SK-N-SH treated with all-trans-retinoic acid at 6 μM for 48 hours (cell line): ENCODE data around the gene STX11.

Experiments
- ATAC-seq: fragments of 200-7000 bp; cut with Tn5 transposase; 3 replicates; pipeline ENCODE4 v1.9.1; 2020; ENCODE audit warnings: mild to moderate bottlenecking, moderate library complexity
- ARNTL ChIP-seq: fragments of 450-650 bp; formaldehyde crosslinking; IDR thresholded peaks from 2 replicates; pipeline ENCODE4 v1.5.0; 2020; ENCODE audit warnings: low read depth, mild to moderate bottlenecking, moderate library complexity, borderline replicate concordance
- BACH2 ChIP-seq: fragments of 250-450 bp; sonication (Bioruptor Pico); IDR thresholded peaks from 2 replicates; pipeline ENCODE4 v1.9.0; 2021; ENCODE audit warnings: mild to moderate bottlenecking, borderline replicate concordance
- CREB5 ChIP-seq: fragments of 250-450 bp; sonication (Bioruptor Pico); IDR thresholded peaks from 2 replicates; pipeline ENCODE4 v1.5.1; 2020; ENCODE audit warnings: low read depth, mild to moderate bottlenecking, moderate library complexity
- GLIS3 ChIP-seq: fragments of 250-450 bp; sonication (Bioruptor Pico); IDR thresholded peaks from 2 replicates; pipeline ENCODE4 v1.5.0; 2020; ENCODE audit warnings: mild to moderate bottlenecking, moderate library complexity
- ISL1 ChIP-seq: fragments of 250-450 bp; sonication (Bioruptor Pico); IDR thresholded peaks from 2 replicates; pipeline ENCODE4 v2.1.2; 2022; ENCODE audit warnings: mild to moderate bottlenecking, moderate library complexity
- OSR1 ChIP-seq: fragments of 250-450 bp; sonication (Bioruptor Pico); IDR thresholded peaks from 2 replicates; pipeline ENCODE4 v1.8.0; 2022; ENCODE audit warnings: moderate library complexity, mild to moderate bottlenecking, inconsistent platforms
- PPARA ChIP-seq: fragments of 250-450 bp; sonication (Bioruptor Pico); IDR thresholded peaks from 2 replicates; pipeline ENCODE4 v1.5.0; 2020; ENCODE audit warnings: mild to moderate bottlenecking, borderline replicate concordance
- RARB ChIP-seq: fragments of 250-450 bp; sonication (Bioruptor Pico); IDR thresholded peaks from 2 replicates; pipeline ENCODE4 v1.8.0; 2021; ENCODE audit warnings: mild to moderate bottlenecking, moderate library complexity
- SNAI2 ChIP-seq: fragments of 250-450 bp; sonication (Bioruptor Pico); IDR thresholded peaks from 2 replicates; pipeline ENCODE4 v1.5.0; 2020; ENCODE audit warnings: mild to moderate bottlenecking, moderate library complexity
- TCF4 ChIP-seq: fragments of 250-450 bp; sonication (Bioruptor Pico); IDR thresholded peaks from 2 replicates; pipeline ENCODE4 v1.8.0; 2021; ENCODE audit warnings: mild to moderate bottlenecking, moderate library complexity, borderline replicate concordance
- TOX ChIP-seq: fragments of 250-450 bp; sonication (Bioruptor Pico); IDR thresholded peaks from 2 replicates; pipeline ENCODE4 v1.8.0; 2021; ENCODE audit warnings: mild to moderate bottlenecking, moderate library complexity, borderline replicate concordance
- ZC3H10 ChIP-seq: fragments of 250-450 bp; sonication (Bioruptor Pico); IDR thresholded peaks from 2 replicates; pipeline ENCODE4 v1.5.1; 2021; ENCODE audit warnings: mild to moderate bottlenecking, moderate library complexity
- ZFP30 ChIP-seq: fragments of 450-650 bp; formaldehyde crosslinking; IDR thresholded peaks from 2 replicates; pipeline ENCODE4 v1.5.0; 2022; ENCODE audit warnings: mild to moderate bottlenecking, moderate library complexity
- ZNF565 ChIP-seq: fragments of 450-650 bp; formaldehyde crosslinking; conservative IDR thresholded peaks from 2 replicates; pipeline ENCODE4 v1.5.0; 2020; ENCODE audit warnings: low read depth, mild to moderate bottlenecking, moderate library complexity
- ZNF70 ChIP-seq: fragments of 450-650 bp; formaldehyde crosslinking; IDR thresholded peaks from 2 replicates; pipeline ENCODE4 v1.5.0; 2020; ENCODE audit warnings: mild to moderate bottlenecking, moderate library complexity
- TF ChIP-seq, protein P1 (sequence below): fragments of 250-450 bp; sonication (Bioruptor Pico); IDR thresholded peaks from 2 replicates; pipeline ENCODE4 v1.8.0; 2021; ENCODE audit warnings: low read depth, mild to moderate bottlenecking, moderate library complexity, borderline replicate concordance
- TF ChIP-seq, protein P2 (sequence below): fragments of 250-450 bp; sonication (Bioruptor Pico); IDR thresholded peaks from 2 replicates; pipeline ENCODE4 v1.8.0; 2020; ENCODE audit warnings: mild to moderate bottlenecking, moderate library complexity, borderline replicate concordance
- TF ChIP-seq, protein P3 (sequence below): fragments of 250-450 bp; sonication (Bioruptor Pico); IDR thresholded peaks from 2 replicates; pipeline ENCODE4 v1.5.0; 2020; ENCODE audit warnings: mild to moderate bottlenecking, moderate library complexity
- TF ChIP-seq, protein P4 (sequence below): fragments of 250-450 bp; sonication (Bioruptor Pico); IDR thresholded peaks from 2 replicates; pipeline ENCODE4 v1.5.1; 2021; ENCODE audit warnings: mild to moderate bottlenecking, moderate library complexity

The STX11 gene

DNA sequence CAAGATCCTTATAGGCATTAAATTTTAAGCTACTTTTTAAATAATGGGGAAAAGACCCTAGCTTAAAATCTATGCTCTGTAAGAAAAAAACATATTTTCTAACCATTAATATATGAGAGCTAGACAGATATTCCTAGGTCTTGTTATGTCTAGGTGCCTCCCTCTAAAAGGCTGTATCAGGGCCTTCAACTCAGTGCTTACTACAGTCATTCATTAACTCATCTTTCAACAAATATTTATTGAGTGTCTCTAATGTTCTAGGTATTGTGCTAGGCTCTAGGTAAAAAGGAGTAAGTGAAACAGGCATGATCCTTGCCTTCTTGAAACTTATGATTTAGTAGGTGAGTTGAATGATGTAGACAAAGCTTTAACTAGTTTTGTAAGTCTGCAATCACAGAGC, 6.4 kb upstream of the STX11 start:
- TF ChIP-seq GLIS3 (CRISPR knock-in tag) (no peak), CREB5 (CRISPR knock-in tag) (no peak), BACH2 (CRISPR knock-in tag) (no peak), PPARA (CRISPR knock-in tag) (no peak), TCF4 (no peak), ZNF70 (CRISPR knock-in tag) (no peak), ZNF565 (no peak), ARNTL (no peak), TOX (CRISPR knock-in tag) (no peak), ISL1 (CRISPR knock-in tag) (no peak), ZC3H10 (CRISPR knock-in tag) (no peak), SNAI2 (CRISPR knock-in tag) (no peak), OSR1 (no peak)
- TF ChIP-seq, protein P1, sequence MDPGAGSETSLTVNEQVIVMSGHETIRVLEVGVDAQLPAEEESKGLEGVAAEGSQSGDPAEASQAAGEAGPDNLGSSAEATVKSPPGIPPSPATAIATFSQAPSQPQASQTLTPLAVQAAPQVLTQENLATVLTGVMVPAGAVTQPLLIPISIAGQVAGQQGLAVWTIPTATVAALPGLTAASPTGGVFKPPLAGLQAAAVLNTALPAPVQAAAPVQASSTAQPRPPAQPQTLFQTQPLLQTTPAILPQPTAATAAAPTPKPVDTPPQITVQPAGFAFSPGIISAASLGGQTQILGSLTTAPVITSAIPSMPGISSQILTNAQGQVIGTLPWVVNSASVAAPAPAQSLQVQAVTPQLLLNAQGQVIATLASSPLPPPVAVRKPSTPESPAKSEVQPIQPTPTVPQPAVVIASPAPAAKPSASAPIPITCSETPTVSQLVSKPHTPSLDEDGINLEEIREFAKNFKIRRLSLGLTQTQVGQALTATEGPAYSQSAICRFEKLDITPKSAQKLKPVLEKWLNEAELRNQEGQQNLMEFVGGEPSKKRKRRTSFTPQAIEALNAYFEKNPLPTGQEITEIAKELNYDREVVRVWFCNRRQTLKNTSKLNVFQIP (CRISPR knock-in tag) = no peak
- TF ChIP-seq, protein P2, sequence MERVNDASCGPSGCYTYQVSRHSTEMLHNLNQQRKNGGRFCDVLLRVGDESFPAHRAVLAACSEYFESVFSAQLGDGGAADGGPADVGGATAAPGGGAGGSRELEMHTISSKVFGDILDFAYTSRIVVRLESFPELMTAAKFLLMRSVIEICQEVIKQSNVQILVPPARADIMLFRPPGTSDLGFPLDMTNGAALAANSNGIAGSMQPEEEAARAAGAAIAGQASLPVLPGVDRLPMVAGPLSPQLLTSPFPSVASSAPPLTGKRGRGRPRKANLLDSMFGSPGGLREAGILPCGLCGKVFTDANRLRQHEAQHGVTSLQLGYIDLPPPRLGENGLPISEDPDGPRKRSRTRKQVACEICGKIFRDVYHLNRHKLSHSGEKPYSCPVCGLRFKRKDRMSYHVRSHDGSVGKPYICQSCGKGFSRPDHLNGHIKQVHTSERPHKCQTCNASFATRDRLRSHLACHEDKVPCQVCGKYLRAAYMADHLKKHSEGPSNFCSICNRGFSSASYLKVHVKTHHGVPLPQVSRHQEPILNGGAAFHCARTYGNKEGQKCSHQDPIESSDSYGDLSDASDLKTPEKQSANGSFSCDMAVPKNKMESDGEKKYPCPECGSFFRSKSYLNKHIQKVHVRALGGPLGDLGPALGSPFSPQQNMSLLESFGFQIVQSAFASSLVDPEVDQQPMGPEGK (CRISPR knock-in tag) = no peak
- no peak for ATAC-seq

GRCh38 chr6:144144996-144145395, 5.3 kb upstream of the STX11 start:
- no peak for ATAC-seq
- TF ChIP-seq OSR1 = no peak
- TF ChIP-seq ARNTL = no peak
- no peak for TF ChIP-seq SNAI2 (CRISPR knock-in tag)
- TF ChIP-seq ZNF565 = no peak
- TF ChIP-seq ISL1 (CRISPR knock-in tag) = no peak
- no peak for TF ChIP-seq GLIS3 (CRISPR knock-in tag)
- TF ChIP-seq, protein P2 (CRISPR knock-in tag) = no peak
- TF ChIP-seq, protein P1 (CRISPR knock-in tag) = no peak
- TF ChIP-seq, protein P3, sequence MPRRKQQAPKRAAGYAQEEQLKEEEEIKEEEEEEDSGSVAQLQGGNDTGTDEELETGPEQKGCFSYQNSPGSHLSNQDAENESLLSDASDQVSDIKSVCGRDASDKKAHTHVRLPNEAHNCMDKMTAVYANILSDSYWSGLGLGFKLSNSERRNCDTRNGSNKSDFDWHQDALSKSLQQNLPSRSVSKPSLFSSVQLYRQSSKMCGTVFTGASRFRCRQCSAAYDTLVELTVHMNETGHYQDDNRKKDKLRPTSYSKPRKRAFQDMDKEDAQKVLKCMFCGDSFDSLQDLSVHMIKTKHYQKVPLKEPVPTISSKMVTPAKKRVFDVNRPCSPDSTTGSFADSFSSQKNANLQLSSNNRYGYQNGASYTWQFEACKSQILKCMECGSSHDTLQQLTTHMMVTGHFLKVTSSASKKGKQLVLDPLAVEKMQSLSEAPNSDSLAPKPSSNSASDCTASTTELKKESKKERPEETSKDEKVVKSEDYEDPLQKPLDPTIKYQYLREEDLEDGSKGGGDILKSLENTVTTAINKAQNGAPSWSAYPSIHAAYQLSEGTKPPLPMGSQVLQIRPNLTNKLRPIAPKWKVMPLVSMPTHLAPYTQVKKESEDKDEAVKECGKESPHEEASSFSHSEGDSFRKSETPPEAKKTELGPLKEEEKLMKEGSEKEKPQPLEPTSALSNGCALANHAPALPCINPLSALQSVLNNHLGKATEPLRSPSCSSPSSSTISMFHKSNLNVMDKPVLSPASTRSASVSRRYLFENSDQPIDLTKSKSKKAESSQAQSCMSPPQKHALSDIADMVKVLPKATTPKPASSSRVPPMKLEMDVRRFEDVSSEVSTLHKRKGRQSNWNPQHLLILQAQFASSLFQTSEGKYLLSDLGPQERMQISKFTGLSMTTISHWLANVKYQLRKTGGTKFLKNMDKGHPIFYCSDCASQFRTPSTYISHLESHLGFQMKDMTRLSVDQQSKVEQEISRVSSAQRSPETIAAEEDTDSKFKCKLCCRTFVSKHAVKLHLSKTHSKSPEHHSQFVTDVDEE = no peak
- TF ChIP-seq, protein P4, sequence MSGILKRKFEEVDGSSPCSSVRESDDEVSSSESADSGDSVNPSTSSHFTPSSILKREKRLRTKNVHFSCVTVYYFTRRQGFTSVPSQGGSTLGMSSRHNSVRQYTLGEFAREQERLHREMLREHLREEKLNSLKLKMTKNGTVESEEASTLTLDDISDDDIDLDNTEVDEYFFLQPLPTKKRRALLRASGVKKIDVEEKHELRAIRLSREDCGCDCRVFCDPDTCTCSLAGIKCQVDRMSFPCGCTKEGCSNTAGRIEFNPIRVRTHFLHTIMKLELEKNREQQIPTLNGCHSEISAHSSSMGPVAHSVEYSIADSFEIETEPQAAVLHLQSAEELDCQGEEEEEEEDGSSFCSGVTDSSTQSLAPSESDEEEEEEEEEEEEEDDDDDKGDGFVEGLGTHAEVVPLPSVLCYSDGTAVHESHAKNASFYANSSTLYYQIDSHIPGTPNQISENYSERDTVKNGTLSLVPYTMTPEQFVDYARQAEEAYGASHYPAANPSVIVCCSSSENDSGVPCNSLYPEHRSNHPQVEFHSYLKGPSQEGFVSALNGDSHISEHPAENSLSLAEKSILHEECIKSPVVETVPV (CRISPR knock-in tag) = no peak
- no peak for TF ChIP-seq PPARA (CRISPR knock-in tag)
- no peak for TF ChIP-seq RARB (CRISPR knock-in tag)
- TF ChIP-seq ZFP30 (CRISPR knock-in tag) = no peak
- TF ChIP-seq, all 23 proteins: peak for 0
